AML-193 (cell line): ENCODE results near the gene C19orf38.
A peak's percentile ranks its signal among the peaks of the same experiment; 100 is the strongest.
"Not testable (repeated sequence)": the region's sequence is repeated elsewhere in the genome, so short reads cannot be mapped to it uniquely, and the experiment has no call there.

Source experiments
- DNase-seq, 2 experiments: peaks; one replicate each; lab custom pipeline; 2025; lab: John Stamatoyannopoulos, UW

C19orf38 gene

DNA sequence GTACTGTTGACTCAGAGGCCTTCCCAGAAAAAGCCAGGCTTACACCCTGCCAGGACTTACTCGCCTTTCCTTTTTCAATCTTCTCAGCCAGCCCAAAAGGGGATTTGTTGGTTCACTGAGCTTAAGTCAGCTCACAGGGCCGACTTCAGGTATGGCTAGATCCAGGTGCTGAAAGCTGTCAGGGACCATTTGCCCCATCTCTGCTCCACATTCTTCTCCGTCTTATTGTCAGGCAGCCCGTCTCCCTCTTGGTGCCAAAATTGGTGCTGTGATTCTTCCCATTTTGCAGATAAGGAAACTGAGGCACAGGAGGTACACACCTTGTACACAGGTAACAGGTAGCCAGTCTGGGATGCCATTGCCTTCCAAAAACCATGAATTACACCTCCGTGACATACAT, 2.4 kb downstream of the C19orf38 start:
- DNase-seq: no peak

DNA sequence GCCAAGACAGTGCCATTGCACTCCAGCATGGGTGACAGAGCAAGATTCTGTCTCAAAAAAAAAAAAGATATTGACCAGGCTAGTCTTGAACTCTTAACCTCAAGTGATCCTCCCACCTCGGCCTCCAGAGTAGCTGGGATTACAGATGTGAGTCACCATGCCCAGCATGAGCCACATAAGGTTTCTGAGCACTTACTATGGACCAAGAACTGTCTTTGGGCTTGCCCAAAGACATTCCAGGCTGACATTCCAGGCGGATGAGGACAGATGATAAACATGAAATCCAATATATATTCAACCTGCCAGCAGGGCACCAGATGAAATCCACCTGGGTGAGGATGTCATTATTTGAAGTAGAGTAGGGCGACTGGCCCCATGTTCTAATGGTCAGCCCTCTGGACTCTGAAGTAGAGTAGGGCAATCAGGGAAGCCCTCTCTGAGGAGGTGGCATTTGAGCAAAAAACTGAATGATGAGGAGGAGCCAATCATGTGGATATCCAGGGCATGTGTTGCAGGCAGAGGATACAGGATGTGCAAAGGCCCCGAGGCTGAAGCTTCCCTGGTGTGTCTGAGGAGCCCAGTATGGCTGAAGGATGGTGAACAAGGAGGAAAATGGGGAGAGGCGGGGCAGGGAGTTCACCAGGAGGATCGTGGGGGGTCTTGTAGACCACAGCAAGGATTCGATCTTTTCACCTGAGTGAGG, 4.0 kb downstream of the C19orf38 start:
- no peak for DNase-seq

GRCh38 chr19:10852941-10853340, 4.7 kb downstream of the C19orf38 start:
- no peak for DNase-seq

DNA sequence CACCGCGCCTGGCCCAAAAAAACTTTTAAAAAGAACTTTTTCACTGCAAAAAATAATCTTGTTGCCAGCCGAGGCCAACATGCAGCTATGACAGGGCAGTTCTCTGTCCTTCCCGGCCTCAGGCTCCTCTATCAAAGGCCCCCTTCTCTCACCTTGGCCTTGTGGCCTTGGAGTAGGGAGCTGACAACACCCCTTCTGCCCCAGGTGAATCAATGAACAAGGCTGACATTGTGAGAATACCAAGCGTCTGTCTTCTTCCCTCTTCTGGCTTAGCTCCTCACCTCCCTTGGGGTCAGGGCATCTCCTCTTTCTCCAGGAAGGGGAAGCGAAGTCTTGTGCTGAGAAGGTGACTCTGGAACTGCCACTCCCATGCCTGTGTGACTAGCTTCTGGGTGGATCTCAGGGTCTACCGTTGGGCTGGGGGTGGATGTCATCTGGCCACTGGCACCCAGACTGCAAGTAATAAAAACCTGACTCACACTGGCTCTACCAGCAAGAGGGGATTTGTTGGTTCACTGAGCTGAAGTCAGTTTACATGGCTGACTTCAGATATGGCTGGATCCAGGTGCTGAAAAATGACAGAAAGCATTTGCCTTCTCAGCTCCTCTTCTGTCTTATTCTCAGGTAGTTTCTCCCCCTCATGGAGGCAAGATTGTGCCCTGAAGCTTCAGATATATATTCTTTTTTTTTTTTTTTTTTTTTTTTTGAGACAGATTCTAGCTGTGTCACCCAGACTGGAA, 6.3 kb downstream of the C19orf38 start:
- DNase-seq: no peak

- peak; percentile 17 to 29 for DNase-seq
These were observed 7.8 kb downstream of the C19orf38 start for GRCh38 chr19:10855879-10856522.

GRCh38 chr19:10856899-10857298, 8.7 kb downstream of the C19orf38 start:
- DNase-seq: not testable (repeated sequence)

- DNase-seq: peak in 1 of 2 experiments; percentile 4
These were observed 10.1 kb downstream of the C19orf38 start for GRCh38 chr19:10858204-10858828.

DNA sequence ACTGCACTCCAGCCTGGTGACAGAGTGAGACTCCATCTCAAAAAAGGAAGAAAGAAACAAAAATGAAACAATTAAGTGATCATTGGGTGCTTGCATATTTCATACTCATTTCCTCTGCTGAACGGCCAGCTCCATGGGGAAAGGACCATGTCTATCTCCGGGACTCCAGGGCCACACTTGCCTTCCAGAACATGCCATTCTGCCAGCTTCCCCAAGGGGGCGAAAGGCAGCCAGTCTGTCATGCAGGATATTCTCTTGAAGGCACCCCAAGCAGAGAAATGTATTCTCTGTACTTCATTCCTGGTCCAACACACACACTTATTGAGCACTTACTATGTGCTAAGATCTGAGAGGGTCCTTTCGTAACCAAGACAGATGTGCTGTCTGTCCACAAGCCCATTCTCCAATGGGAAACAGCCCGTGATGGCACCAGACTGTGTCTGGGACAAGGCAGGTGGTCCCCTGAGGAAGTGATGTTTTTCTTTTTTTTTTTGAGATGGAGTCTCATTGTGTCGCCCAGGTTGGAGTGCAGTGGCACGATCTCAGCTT, 13.0 kb downstream of the C19orf38 start:
- peak; percentile 27 to 49 for DNase-seq

- DNase-seq: no peak
These were observed 14.4 kb downstream of the C19orf38 start for GRCh38 chr19:10862561-10863106.

GRCh38 chr19:10863107-10863717, 15.0 kb downstream of the C19orf38 start:
- no peak for DNase-seq

- DNase-seq: peak; percentile 65 to 70
These were observed 16.3 kb downstream of the C19orf38 start for GRCh38 chr19:10864538-10864899.

DNA sequence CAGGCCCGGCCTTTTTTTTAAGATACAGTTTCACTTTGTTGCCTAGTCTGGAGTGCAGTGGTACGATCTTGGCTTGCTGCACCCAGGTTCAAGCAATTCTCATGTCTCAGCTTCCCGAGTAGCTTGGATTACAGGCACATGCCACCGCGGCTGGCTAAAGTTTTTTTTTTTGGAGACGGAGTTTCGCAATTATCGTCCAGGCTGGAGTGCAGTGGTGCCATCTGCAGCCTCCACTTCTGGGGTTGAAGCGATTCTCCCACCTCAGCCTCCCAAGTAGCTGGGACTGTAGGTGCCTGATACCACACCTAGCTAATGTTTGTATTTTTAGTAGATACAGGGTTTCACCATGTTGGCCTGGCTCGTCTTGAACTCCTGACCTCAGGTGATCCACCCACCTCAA, 18.3 kb downstream of the C19orf38 start:
- DNase-seq: no peak

DNA sequence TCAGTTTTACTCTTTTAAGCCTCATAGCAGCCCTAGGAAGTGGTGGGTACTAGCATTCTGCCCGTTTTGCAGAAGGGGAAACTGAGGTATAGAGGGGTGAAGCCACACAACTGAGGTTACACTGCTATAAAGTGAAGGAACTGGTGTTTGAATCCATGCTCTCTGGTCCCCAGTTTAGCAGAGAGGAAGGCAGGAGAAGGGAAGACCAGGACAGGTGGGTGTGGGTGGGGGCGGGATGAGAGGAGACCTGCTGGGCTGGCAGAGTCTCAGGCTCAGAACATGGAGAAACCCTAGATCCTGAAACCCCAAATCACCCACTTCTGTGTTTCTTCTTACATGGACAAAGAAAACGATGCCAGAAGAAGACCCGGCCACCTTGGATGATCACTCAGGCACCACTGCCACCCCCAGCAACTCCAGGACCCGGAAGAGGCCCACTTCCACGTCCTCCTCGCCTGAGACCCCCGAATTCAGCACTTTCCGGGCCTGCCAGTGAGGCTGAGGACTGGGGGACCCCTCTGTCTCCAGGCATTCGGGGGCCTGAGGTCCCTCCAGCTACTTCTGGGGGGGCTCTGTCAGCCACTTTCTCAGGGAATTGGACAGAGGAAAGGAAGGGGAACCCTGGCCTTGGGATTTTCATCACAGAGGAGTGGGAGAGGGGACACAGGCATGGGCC, 20.8 kb downstream of the C19orf38 start:
- DNase-seq: no peak

- not testable (repeated sequence) for DNase-seq
These were observed 21.7 kb downstream of the C19orf38 start for GRCh38 chr19:10869872-10870311.

DNA sequence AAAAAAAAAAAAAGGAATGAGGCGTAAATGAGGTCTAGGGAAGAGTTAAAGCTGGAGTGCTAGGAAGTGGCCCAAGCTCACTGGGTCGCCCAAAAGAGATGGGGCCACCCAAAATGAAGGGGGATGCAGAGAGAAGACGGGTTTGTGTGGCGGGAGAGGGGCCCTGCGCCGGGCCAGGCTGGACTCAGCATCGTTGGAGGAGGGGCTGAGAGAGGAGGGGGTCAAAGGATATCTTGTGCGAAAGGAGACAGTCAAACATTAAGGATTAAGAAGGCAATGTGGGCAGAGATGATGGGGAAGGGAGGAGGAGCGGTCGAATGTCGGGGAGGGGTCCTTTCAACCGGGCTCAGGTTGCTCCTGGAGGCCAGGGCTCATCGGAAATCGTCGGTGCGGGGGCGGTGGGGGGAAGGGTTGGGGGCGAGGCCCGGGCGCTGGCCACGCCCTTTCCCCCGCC, 22.3 kb downstream of the C19orf38 start:
- peak in 1 of 2 experiments; percentile 50 for DNase-seq

DNA sequence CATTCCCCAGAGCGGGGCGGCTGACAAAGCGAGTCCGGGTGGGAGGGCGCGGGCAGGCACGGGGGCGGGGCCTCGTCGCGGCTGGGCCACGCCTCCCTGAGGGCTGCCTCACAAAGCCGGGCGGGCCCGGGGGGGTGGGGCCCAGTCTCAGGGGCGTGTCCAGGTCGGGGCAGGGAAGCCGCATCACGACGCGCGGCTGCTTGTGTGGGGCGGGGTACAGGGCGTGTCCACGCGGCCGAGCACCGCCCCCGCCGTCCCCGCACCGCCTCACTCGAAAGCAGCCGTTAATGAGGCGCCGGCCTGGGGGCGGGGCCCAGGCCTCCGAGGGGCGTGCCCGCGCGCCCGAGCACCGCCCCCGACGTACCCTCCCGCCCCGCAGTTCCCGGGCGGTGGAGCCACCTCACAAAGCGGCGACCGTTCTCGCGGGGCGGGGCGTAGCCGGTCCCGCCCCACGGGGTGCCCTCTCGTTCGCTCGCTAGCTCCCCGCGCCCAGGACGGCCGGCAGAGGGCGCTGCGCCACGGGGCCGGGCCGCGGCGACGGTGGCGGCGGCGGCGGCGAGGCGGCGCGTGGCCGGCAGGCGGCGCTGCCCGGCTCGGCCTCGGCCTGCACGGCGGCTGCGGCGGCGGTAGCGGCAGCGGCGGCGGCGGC, 22.9 kb downstream of the C19orf38 start, which contains the start of gene CARM1:
CARM1 (plus strand) TSS at position 599 of the 649 bp plus-strand sequence. CDS start 150 bp downstream, outside the sequence.
- DNase-seq: peak; percentile 97 to 99

DNA sequence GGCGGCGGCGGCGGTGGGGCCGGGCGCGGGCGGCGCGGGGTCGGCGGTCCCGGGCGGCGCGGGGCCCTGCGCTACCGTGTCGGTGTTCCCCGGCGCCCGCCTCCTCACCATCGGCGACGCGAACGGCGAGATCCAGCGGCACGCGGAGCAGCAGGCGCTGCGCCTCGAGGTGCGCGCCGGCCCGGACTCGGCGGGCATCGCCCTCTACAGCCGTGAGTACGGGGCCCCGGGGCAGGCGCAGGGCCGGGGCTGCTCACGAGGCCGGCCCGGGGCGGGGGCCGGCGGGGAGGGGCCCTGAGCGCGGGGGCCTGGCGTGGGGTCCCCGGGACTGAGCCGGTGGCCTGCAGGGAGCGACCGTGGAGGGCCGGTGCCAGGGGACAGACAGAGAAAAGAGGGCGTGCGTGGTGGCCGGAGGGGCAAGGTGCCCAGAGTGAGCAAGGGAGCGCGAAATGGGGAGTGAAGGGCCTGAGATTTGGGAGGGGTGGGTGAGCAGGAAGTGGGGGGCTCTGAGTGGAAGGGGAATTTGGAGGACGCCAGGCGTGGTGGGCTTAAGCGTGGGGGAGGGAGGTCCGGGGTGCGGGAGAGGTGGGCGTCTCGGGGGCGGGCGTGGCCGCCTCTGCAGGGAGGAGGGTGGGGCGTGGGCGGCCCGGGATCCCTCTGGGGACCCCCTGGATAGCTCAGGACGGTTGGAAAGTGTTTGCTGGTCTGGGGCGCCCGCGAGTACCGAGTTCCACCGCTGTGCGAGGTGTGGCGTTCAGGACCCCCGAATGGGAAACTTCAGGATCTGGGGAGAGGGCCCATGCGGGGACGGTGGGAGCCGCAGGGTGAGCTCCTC, 23.7 kb downstream of the C19orf38 start:
- no peak for DNase-seq

GRCh38 chr19:10872546-10873107, 24.4 kb downstream of the C19orf38 start:
- DNase-seq: no peak

DNA sequence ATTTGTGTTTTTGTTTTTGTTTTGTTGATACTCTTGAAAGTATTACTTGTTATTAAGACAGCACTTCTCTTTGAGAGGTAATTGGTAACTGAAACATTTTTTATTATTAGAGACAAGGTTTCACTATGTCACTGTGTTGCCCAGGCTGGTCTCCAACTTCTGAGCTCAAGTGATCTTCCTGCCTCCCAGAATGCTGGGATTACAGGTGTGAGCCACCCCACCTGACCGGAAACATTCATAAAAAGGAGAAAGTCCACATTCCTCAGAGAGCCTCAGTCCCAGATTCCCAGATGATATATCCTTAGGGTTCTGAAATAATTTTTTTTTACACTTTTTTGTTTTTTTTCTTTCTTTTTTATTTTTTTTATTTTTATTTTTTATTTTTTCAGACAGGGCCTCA, 25.8 kb downstream of the C19orf38 start:
- no peak for DNase-seq
